Trophoblast cell (in vitro differentiated cells and primary cell): ENCODE results near the gene TMEM245.
A peak's percentile ranks its signal among the peaks of the same experiment; 100 is the strongest.

Experiments
- DNase-seq, 2 donors: peaks; one replicate each; pipeline ENCODE4 v3.0.0-alpha.2; 2016
- H2AFZ ChIP-seq: 2 replicates; pipeline ENCODE4 v1.6.1; 2013; ENCODE audit warnings: low read length, moderate library complexity, mild to moderate bottlenecking; ENCODE audit not compliant: insufficient read depth, poor library complexity
- H2AK5ac ChIP-seq: 2 replicates; pipeline ENCODE4 v1.6.1; 2013; ENCODE audit warnings: mild to moderate bottlenecking, low read length
- H2BK120ac ChIP-seq: 2 replicates; pipeline ENCODE4 v1.6.1; 2013; ENCODE audit warnings: low read length, mild to moderate bottlenecking, moderate library complexity; ENCODE audit not compliant: insufficient read depth, poor library complexity
- H2BK12ac ChIP-seq: 2 replicates; pipeline ENCODE4 v1.6.1; 2013; ENCODE audit warnings: mild to moderate bottlenecking, low read length, moderate library complexity
- H2BK5ac ChIP-seq: 2 replicates; pipeline ENCODE4 v1.6.1; 2013; ENCODE audit warnings: low read length, low read depth, moderate library complexity, mild to moderate bottlenecking; ENCODE audit not compliant: poor library complexity
- H3K14ac ChIP-seq: 2 replicates; pipeline ENCODE4 v1.6.1; 2013; ENCODE audit warnings: mild to moderate bottlenecking, low read length
- H3K18ac ChIP-seq: 2 replicates; pipeline ENCODE4 v1.6.1; 2013; ENCODE audit warnings: mild to moderate bottlenecking, low read length
- H3K23ac ChIP-seq: 2 replicates; pipeline ENCODE4 v1.6.1; 2013; ENCODE audit warnings: low read length
- H3K27ac ChIP-seq: 2 replicates; pipeline ENCODE4 v1.5.1; 2013; ENCODE audit warnings: low read depth, mild to moderate bottlenecking, inconsistent platforms, low read length, moderate library complexity
- H3K27me3 ChIP-seq: 2 replicates; pipeline ENCODE4 v1.6.1; 2013; ENCODE audit warnings: inconsistent platforms, mild to moderate bottlenecking, low read length, moderate library complexity; ENCODE audit not compliant: insufficient read depth
- H3K36me3 ChIP-seq, 2 experiments: 1 replicate in 1 of 2; 2 replicates in 1 of 2; pipeline ENCODE4 v1.6.1; 2013; ENCODE audit warnings: low read length in 2 of 2, mild to moderate bottlenecking in 2 of 2, moderate library complexity in 1 of 2; ENCODE audit not compliant: insufficient read depth in 2 of 2, control insufficient read depth in 1 of 2
- H3K4ac ChIP-seq: 2 replicates; pipeline ENCODE4 v1.6.1; 2013; ENCODE audit warnings: low read depth, mild to moderate bottlenecking, low read length, moderate library complexity
- H3K4me1 ChIP-seq, 2 experiments: 1 replicate in 1 of 2; 2 replicates in 1 of 2; pipeline ENCODE4 v1.6.1; 2013; ENCODE audit warnings: low read length in 2 of 2, mild to moderate bottlenecking in 2 of 2, moderate library complexity in 1 of 2; ENCODE audit not compliant: insufficient read depth in 2 of 2, control insufficient read depth in 1 of 2
- H3K4me2 ChIP-seq: 2 replicates; pipeline ENCODE4 v1.6.1; 2013; ENCODE audit warnings: inconsistent platforms, mild to moderate bottlenecking, low read length, moderate library complexity
- H3K4me3 ChIP-seq: 2 replicates; pipeline ENCODE4 v1.5.1; 2013; ENCODE audit warnings: mild to moderate bottlenecking, low read depth, low read length, inconsistent platforms
- H3K79me1 ChIP-seq: one replicate; pipeline ENCODE4 v1.6.1; 2013; ENCODE audit warnings: low read length
- H3K79me2 ChIP-seq: 2 replicates; pipeline ENCODE4 v1.6.1; 2013; ENCODE audit warnings: low read length, mild to moderate bottlenecking; ENCODE audit not compliant: control insufficient read depth, insufficient read depth, poor library complexity
- H3K9ac ChIP-seq: 2 replicates; pipeline ENCODE4 v1.6.1; 2013; ENCODE audit warnings: mild to moderate bottlenecking, low read length
- H3K9me3 ChIP-seq: 2 replicates; pipeline ENCODE4 v1.6.1; 2013; ENCODE audit warnings: low read depth, mild to moderate bottlenecking, control low read depth, inconsistent platforms, low read length; ENCODE audit not compliant: insufficient read depth
- H4K12ac ChIP-seq: 2 replicates; pipeline ENCODE4 v1.6.1; 2013; ENCODE audit warnings: low read depth, mild to moderate bottlenecking, low read length, moderate library complexity
- H4K8ac ChIP-seq: 2 replicates; pipeline ENCODE4 v1.6.1; 2013; ENCODE audit warnings: low read depth, mild to moderate bottlenecking, low read length, moderate library complexity
- H4K91ac ChIP-seq: one replicate; pipeline ENCODE4 v1.6.1; 2013; ENCODE audit warnings: low read depth, mild to moderate bottlenecking, low read length, moderate library complexity
- WGBS: extraction: QIAGEN DNeasy Blood & Tissue Kit; methylation state at CpG from one replicate; pipeline ENCODE4 v1.1.7; 2013; ENCODE audit warnings: missing lambda C conversion rate; ENCODE audit not compliant: insufficient read length, insufficient coverage; ENCODE audit errors: extremely low coverage; 5-methylcytosine and 5-hydroxymethylcytosine counted together

Gene TMEM245

DNA sequence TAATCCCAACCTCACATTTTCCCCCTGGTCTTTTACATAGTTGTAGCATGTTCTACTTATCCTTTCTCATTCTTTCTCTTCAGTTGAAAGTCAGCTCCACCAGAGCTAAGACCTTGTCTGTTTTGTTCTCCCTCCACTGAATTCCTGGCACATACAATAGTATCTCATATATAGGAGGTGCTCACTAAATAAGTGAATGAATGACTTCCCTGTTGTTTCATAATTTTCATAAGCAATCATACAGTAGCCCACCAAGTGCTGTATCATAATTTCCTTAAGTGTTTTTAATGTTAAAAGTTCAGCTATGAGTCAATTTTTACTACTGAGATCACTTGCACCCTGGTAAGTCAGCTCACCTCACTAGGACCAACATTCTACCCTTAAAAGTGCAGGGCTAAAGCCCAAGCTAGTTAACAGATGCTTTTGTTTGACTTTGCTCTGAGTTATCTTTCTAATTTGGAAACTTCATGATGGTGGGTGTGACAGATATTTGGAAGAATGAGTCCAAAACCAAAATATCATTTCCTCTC is 27.6 kb downstream of the TMEM245 start:
- Histone ChIP-seq H3K4ac (no peak overlapping the region), H2AK5ac (no peak overlapping the region), H3K14ac (no peak overlapping the region), H2BK120ac (no peak overlapping the region), H4K12ac (no peak overlapping the region), H3K4me2 (no peak overlapping the region), H3K23ac (no peak overlapping the region), H3K9me3 (no peaks in the 10 kb centered on the region), H4K91ac (no peak overlapping the region), H2BK12ac (no peak overlapping the region), H2AFZ (no peak overlapping the region), H3K79me2 (peaks cover 2% of the 10 kb centered on the region), H4K8ac (no peak overlapping the region), H3K4me3 (no peak overlapping the region), H3K36me3 (peaks cover 8 to 14% of the 10 kb centered on the region in 2 experiments), H3K79me1 (no peaks in the 10 kb centered on the region), H2BK5ac (no peak overlapping the region), H3K27ac (no peak overlapping the region), H3K27me3 (no peaks in the 10 kb centered on the region), H3K18ac (no peak overlapping the region), H3K9ac (no peak overlapping the region), H3K4me1 (peaks cover 0 to 3% of the 10 kb centered on the region in 2 experiments)
- DNase-seq = no peak

DNA sequence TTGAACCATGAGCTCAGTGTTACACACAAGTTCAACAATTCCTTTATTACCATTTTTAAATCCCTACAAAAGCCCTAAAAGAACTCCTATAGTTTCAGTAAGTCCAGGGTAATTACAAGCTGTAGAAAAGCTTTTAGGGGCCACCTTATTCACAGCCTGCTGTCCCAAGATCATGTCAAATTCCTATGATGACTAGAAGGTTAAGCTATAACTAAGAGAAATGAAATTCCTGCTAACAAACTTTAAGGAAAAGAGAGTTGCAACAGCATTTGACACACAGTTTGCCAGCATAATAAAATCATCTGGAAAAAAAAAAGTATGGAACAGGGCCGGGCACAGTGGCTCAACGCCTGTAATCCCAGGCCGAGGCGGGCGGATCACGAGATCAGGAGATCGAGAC is 31.5 kb downstream of the TMEM245 start:
- Histone ChIP-seq H3K23ac (no peak overlapping the region), H3K4me2 (no peak overlapping the region), H2BK5ac (no peak overlapping the region), H4K12ac (no peak overlapping the region), H3K27me3 (no peaks in the 10 kb centered on the region), H3K79me1 (no peaks in the 10 kb centered on the region), H2AK5ac (no peak overlapping the region), H3K79me2 (no peaks in the 10 kb centered on the region), H3K18ac (no peak overlapping the region), H3K27ac (no peak overlapping the region), H2BK12ac (no peak overlapping the region), H3K14ac (no peak overlapping the region), H2AFZ (no peak overlapping the region), H3K4ac (no peak overlapping the region), H3K36me3 (peaks cover 9 to 16% of the 10 kb centered on the region in 2 experiments), H2BK120ac (no peak overlapping the region), H4K8ac (no peak overlapping the region), H4K91ac (no peak overlapping the region), H3K9ac (no peak overlapping the region), H3K4me1 (peaks cover 0 to 6% of the 10 kb centered on the region in 2 experiments), H3K9me3 (no peaks in the 10 kb centered on the region), H3K4me3 (no peak overlapping the region)
- WGBS = no CpG with 5 or more reads among the region's 7 CpGs
- peak in 1 of 2 donors; percentile 6 for DNase-seq

DNA sequence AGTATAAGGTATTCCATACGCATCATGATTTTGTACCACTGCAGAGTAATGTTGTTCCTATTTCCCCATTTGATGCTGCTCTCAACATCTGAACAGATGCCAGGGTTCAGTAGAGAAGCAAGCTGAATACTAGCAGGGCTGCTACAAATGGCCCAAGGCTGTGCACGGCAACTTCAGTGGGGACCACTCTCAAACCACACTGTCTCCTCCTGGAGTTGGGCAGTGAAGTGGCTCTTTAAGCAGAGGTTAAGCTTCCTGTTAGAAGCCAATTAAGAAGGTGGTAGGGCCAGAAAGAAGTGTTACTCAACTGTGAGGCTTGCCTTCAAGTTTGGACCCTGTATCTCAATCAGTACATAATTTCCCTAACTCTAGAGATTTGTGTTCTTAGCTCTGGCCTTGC is 32.0 kb downstream of the TMEM245 start:
- H3K18ac ChIP-seq = no peak overlapping the region
- no peak overlapping the region for H3K23ac ChIP-seq
- no peak overlapping the region for H3K27ac ChIP-seq
- no peak overlapping the region for H4K8ac ChIP-seq
- no peak overlapping the region for H4K12ac ChIP-seq
- H3K9ac ChIP-seq = no peak overlapping the region
- no peak overlapping the region for H2BK5ac ChIP-seq
- H3K14ac ChIP-seq = no peak overlapping the region
- H3K36me3 ChIP-seq = peaks cover 9 to 16% of the 10 kb centered on the region in 2 experiments
- WGBS = no CpG with 5 or more reads among the region's 2 CpGs
- H3K27me3 ChIP-seq = no peaks in the 10 kb centered on the region
- no peak overlapping the region for H3K4me2 ChIP-seq
- no peak overlapping the region for H2BK12ac ChIP-seq
- peaks cover 0 to 6% of the 10 kb centered on the region in 2 experiments for H3K4me1 ChIP-seq
- no peak overlapping the region for H2BK120ac ChIP-seq
- H3K4ac ChIP-seq = no peak overlapping the region
- H2AFZ ChIP-seq = no peak overlapping the region
- no peak for DNase-seq
- no peaks in the 10 kb centered on the region for H3K9me3 ChIP-seq
- no peaks in the 10 kb centered on the region for H3K79me2 ChIP-seq
- no peak overlapping the region for H4K91ac ChIP-seq
- no peak overlapping the region for H2AK5ac ChIP-seq
- no peak overlapping the region for H3K4me3 ChIP-seq
- no peaks in the 10 kb centered on the region for H3K79me1 ChIP-seq

DNA sequence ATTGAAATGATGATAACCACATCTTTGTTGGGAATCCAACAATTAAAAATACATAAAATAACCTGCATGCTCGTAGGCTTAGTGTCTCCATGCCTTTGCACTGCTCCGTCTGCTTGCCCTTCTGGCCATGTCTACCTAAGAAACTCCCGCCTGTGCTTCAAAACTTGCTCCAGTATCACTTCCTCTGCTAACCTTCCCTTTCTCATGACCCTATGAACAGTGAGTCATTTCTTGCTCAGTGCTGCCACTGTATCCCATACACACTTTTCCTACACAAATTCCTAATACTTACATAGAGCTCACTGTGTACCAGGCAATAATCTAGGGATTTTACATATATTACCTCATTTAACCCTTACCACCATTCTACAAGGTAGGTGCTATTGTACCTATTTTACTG is 33.5 kb downstream of the TMEM245 start:
- Histone ChIP-seq H3K36me3 (peaks cover 9 to 16% of the 10 kb centered on the region in 2 experiments), H2BK5ac (no peak overlapping the region), H3K23ac (no peak overlapping the region), H3K4me1 (peaks cover 0 to 6% of the 10 kb centered on the region in 2 experiments), H2AFZ (no peak overlapping the region), H3K27me3 (no peaks in the 10 kb centered on the region), H3K4me2 (no peak overlapping the region), H3K14ac (no peak overlapping the region), H2AK5ac (no peak overlapping the region), H3K27ac (no peak overlapping the region), H3K9me3 (no peaks in the 10 kb centered on the region), H4K91ac (no peak overlapping the region), H4K12ac (no peak overlapping the region), H2BK120ac (no peak overlapping the region), H3K79me2 (no peaks in the 10 kb centered on the region), H3K18ac (no peak overlapping the region), H4K8ac (no peak overlapping the region), H3K79me1 (no peaks in the 10 kb centered on the region), H3K4me3 (no peak overlapping the region), H3K4ac (no peak overlapping the region), H2BK12ac (no peak overlapping the region), H3K9ac (no peak overlapping the region)
- no CpG with 5 or more reads among the region's 3 CpGs for WGBS
- peak; percentile 20 to 55 for DNase-seq
